Measurements from ENCODE around the gene SMIM34.
"Not testable (repeated sequence)": the region's sequence is repeated elsewhere in the genome, so short reads cannot be mapped to it uniquely, and the experiment has no call there.

The SMIM34 gene, protein sequence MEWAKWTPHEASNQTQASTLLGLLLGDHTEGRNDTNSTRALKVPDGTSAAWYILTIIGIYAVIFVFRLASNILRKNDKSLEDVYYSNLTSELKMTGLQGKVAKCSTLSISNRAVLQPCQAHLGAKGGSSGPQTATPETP

DNA sequence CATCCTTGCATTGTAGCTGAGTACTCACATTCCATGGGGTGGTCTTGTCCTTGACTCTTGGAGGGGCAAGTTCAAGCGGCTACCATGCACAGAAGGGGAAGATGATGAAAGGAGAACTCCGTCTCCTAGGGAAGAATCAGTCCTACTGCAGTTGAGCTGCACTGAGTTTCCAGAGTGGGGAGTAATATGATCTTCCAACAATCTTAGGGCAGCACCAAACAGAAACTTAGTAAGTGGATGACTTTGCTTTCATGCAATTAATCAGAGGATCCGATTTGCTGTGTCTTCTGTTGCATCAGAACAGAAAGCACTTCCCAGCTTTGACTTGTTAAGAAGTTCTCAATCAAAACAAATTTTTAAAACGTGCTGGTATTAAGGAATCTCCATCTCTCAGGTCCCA lies at the start of gene SMIM34:
Gene SMIM34, minus strand, starts transcription at position 147 of the 400 bp plus-strand sequence. Its CDS starts 112 bp downstream, at position 35.
- DNase-seq (ENCODE audit: low spot score): not testable (repeated sequence)

DNA sequence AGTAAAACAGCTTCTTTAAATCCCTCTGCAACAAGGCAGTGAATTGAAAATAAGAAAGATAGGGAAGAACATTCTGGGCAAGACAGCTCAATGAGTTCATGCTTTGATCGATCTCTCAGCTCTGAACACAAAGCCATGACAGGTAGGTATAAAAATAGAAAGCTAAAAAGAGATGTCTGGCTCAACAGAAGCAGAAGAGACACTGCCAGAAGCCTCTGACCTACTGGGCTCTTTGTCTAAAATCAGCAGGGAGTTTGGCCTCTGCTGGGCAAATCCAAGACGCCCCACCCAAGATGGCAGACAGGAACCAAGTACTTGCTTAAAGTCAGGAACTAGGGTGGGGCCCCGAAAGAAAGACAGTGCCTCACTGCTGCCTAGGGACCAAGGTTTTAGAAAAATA lies 43.6 kb upstream of the SMIM34 start:
- DNase-seq (ENCODE audit: low spot score): not testable (repeated sequence)

DNA sequence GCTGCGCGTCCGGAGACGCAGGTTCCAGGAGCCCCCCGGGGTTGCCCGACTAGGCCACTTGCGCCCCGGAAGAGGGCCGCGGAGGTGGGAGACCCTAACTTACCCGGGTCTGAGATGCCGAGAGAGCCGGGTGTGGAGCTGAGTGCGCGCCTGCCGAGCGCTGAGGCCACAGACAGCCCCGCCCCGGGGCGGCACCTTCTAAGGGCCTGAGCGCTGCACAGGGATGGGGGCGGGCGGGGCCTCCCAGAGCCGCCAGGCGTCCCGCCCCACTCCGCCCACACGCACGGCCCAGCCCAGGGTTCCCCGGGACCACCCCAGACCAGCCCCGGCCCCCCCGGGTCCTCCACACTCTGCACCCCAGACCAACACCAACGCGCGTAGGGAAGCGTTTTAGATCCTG lies 35.7 kb upstream of the SMIM34 start:
- DNase-seq (ENCODE audit: low spot score): not testable (repeated sequence)

DNA sequence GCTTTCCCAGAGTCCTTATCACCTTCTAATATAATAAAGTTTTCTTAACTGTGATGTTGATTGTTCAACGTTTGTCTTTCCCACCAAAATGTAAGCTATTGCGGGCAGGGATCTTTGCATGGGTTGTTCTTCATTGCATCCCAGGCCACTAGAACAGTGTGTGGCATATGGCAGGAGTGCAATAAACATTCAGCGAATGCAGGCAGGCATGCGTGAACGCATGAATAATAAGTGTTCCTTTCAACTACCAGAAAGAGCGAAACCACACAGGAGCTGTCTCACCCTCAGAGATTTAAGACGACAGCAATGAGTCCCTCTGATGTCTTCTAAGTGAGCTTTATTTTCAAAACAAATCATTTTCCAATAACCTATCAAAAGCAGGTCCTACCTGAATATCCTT lies 34.5 kb upstream of the SMIM34 start:
- not testable (repeated sequence) for DNase-seq (ENCODE audit: low spot score)

DNA sequence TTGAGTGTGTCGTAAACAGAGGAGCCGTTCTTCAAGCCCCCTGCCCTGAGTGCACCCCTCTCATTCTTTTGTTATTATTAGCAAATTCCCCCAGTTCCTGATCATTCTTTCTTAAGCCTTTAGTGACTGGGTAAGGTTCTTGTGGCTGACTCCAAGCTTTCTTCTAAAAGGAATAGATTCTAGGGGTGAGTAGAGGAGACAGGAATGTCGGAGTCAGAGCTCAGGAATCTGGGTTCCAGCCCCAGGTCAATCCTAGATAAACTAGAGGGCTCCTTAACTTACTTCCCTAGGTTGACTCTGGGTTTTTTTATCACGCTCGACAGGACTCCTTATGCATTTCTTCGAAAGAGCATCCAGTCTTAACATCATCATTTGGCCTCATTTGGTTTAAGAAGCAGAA lies 32.4 kb upstream of the SMIM34 start:
- not testable (repeated sequence) for DNase-seq (ENCODE audit: low spot score)

DNA sequence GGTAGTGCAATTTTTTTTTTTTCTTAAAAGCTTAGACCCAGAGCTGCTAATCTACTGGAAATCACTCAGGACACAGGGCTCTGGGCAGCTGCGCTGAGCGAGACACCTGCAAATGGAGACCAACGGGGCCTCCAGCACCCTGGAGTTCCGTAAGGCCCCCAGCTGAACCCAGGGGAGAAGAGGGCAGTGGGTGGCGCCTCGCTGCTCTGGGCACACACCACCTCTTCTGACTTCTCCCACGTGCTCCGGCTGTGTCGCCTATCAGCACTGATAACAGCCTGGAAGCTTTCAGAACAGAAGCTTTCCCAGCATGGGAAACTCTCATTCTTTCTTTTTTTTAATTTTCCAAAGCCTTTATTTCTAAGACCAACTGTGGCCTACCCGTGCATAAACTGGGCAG lies 31.9 kb upstream of the SMIM34 start:
- DNase-seq (ENCODE audit: low spot score): not testable (repeated sequence)

DNA sequence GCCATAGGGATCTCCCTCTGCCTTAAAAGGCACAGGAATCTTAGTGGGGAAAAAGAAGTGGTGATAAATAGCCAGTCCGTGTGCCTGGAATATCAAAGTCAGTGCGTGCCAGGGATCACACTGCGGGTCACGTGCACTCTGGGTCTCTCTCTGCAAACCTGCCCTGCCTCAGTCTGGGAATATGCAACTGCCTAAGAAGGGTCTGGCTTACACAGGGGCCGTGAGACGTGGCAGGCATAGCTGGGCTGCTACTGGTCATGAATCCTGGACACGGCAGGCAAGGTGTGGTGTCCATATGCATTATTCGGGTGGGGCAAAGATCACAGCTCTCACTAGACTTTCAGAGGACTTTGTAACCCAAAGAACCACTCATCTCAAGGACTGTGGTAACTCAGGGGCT lies 23.3 kb upstream of the SMIM34 start:
- DNase-seq (ENCODE audit: low spot score): not testable (repeated sequence)

DNA sequence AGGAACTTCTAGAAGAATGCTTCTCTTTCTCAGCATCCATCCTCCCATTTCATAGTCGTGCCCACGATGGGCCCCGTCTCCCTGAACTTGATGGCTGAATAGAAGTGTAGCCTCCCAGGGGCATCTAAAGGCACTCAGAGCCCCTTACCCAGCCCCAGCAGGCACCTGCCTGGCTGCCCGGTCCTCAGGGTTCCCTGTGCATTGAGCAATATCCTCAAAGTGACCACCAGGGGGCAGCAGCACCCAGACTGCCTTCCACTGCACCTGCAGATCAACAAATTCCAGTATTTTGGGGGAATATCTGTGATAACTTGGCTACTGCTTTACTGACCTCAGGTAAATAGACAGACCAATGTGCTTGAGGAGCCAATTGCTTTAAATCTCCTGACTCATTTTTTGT lies 19.7 kb upstream of the SMIM34 start:
- DNase-seq (ENCODE audit: low spot score): not testable (repeated sequence)

DNA sequence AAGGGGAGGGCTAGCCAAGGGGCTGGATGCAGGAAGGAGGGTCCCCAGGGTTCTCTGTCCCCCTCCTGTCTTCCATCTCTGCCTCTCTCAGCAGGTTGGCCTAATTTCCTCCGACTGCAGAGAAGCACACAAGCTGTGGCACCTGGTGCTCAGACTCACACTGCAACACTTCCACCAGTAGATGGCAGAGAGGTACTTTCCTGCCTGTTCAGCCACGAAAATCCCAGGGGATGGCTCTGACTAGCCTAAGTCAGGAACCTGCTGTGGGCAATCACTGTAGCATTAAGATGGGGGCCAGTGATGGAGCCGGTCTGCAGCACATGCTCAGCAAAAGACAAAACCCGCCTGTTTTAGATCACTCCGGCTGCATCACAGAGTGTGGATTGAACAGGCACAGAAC lies 6.0 kb upstream of the SMIM34 start:
- not testable (repeated sequence) for DNase-seq (ENCODE audit: low spot score)

DNA sequence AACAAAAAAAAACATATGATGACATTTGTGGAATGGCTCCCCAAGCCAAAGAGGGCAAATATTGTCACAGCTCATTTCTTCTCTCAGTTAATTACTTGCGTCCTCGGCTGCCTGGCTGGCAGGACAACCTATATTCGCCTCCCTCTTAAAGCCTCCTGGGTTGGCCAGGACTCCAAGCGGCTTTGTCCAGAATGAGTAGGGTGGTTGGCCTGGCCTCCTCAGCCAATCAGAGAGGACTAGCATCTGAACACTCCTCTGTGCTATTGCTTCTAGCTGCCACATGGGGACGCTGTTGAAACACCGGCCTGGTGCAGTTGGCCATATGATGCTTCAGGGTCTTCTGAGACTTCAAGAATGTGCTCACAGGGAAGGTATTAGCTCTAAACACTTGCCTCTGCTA lies 4.7 kb upstream of the SMIM34 start:
- DNase-seq (ENCODE audit: low spot score): not testable (repeated sequence)

DNA sequence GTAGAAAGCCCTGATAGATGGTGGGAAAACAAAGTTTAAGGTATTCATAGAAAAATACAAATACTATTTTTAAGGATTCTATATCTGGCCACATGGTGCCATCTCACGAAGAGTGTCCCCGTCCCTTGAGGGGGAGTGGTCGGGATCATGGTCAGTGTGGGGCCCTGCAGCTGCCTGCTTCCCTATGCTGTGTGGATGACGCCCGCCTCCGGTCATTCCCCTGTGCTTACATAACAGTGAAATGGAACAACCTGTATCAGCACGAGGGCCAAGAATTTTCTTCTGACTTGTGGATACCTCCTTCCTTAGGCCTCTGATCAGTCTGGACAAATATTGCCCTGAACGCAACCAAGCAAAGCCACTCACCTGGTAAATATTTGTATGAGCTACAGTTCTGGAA lies 3.6 kb upstream of the SMIM34 start:
- not testable (repeated sequence) for DNase-seq (ENCODE audit: low spot score)

DNA sequence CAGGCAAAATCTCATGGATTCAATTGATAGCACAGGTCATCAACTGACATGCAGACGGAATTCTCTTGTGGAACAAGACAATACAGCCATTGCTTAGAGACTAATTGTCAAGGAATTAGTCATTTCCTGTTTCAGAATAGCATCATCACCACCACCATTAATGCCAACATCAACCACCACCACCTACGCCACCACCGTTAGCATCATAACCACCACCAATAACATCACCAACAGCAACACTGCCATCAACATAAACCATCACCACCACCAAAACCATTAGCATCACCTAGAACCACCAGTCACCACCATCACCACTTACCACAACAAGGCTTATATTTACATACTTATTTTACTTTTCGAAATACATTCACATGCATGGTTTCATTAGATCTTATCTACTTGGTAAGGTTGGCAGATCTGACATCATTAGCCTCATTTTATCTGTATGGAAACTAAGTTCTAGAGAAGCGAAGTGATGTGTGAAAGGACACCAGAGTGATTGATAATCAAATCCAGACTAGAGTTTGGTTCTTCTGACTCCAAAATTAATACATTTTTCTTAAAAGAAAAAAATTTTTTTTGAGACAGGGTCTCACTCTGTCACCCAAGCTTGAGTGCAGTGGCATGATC lies 6.2 kb downstream of the SMIM34 start:
- not testable (repeated sequence) for DNase-seq (ENCODE audit: low spot score)

DNA sequence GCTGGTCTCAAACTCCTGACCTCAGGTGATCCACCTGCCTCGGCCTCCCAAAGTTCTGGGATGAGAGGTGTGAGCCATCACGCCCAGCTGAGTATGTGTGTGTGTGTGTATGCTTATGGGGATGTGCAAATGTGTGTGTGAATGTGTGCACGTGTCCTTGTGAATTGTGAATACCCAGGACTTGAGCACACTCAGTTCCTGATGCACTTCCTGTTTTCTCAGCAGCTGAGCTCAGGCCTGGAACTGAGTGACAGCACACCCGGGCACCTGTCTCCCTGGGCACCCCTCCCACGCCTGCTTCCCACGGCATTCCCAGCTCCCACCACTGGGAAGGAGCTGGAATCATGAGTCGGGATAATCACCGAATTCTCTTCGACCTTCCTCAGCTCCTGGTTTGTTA lies 16.5 kb downstream of the SMIM34 start:
- DNase-seq (ENCODE audit: low spot score): not testable (repeated sequence)

DNA sequence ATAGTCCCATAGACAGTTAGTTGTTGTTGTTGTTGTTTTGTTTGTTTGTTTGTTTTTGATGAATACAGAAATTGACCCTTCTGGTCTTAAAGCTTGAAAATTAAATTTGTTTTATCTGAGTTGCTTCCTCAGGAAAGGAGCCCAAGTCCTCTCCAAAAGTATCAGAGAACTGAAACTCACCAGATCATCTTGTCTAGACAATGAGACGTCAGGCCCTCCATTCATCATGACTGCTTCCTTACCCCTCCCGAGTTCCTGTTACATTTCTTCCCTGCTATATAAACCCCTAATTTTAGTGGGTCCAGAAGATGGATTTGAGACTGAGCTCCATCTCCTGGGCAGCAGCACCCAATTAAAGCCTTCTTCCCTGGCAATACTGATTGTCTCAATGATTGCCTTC lies 17.1 kb downstream of the SMIM34 start:
- DNase-seq (ENCODE audit: low spot score): not testable (repeated sequence)

DNA sequence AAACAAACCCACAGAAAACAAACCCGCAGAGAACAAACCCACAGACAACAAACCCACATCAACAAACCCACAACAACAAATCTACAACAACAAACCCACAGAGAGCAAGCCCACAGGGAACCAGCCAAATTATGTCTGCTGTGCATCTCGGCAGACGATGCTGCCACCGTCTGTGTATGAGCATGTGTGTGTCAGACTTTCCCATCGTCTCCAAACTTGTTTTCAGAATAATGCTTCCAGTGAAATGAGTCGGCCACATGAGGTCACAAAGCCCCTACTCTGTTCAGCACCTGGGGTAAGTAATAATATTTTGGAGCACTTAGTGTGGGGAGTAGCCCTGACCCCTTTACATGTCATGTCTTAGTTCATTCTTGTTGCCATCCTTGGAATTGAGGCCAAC lies 17.6 kb downstream of the SMIM34 start:
- not testable (repeated sequence) for DNase-seq (ENCODE audit: low spot score)

DNA sequence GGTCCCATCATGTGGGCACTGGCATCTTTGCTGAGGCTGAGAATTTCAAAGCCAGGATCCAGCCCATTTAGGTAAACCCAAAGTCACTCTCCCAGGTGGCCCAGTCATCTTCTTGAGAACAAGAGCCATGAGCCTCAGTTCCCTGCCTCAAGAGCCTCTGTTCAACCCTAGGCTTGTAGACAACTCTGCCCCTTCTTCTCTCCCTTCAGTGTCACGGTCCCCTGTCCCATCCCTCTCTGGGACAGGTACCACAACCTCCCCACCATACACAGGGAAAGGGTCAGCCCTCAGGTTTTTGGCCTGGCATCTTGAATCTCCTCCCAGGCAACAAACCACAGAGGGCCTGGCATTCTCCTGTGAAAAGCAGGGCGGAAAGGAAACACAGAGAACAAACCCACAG lies 18.1 kb downstream of the SMIM34 start:
- not testable (repeated sequence) for DNase-seq (ENCODE audit: low spot score)

DNA sequence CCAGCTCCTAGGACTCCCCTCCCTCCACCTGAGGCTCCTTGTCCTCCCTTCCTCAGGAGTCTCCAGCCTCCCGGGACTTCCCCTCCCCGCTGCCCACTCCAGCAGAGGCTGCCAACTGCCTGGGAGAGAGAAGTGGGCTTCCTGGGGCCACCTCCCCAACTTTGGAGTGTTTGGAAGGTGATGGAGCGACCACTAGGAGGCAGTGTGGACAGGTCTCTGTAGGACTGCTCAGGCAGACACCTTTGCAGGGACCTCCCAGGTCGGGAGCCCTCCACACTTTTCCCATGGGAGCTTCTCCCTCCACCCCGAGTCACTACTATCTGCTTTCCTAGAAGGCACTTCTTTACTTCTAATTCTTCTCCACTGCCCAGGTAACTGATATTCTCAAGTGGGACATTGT lies 19.0 kb downstream of the SMIM34 start:
- not testable (repeated sequence) for DNase-seq (ENCODE audit: low spot score)

DNA sequence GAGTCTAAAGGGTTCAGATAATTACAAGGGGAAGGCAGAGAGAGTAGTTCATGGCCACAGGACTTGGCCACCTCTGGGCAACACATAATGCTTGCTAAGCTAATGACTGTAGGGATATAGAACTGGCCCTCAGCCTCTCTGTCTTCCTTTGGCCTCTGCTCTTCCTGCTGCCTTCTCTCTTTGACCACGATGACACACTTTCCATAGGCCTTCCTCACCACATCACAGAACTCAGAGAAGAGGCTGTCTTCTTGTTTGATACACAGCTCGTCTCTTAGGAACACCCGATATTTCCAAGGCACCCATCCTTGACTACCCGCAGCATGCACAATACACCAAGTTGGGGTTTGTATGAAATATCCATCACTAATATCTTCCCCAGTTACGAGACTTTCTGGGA lies 23.2 kb downstream of the SMIM34 start:
- DNase-seq (ENCODE audit: low spot score): not testable (repeated sequence)

DNA sequence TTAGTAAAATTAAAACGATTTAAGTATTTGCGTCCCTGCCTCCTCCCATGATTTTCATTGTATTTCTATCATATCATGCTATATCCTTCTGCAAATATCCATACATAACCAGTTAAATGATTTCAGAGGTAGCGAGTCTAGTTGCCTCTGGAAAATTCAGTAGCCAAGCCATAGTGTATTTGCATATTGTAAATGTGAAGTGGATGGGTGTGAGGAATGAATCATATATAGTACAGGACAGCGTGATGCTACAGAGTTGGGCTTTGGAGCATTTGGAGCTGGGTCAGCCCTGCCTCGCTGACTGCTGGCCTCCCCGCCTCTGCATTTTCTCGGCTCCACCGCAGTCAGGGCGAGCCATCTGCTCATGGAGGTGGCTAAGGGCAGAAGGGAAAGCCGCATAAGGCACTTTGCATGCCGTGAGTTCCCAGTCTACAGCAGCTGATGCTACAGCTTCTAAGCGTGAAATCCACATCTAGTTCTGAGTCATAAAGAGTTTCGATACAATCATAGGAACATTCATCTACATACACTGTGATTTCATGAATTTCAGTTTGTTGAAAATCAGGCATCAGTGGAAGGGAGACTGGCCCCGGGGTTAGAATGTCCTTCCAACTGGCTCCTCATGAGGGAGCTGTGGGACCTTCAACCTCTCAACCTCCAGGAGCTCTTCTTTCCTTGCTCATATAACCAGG lies 39.9 kb downstream of the SMIM34 start:
- DNase-seq (ENCODE audit: low spot score): not testable (repeated sequence)

DNA sequence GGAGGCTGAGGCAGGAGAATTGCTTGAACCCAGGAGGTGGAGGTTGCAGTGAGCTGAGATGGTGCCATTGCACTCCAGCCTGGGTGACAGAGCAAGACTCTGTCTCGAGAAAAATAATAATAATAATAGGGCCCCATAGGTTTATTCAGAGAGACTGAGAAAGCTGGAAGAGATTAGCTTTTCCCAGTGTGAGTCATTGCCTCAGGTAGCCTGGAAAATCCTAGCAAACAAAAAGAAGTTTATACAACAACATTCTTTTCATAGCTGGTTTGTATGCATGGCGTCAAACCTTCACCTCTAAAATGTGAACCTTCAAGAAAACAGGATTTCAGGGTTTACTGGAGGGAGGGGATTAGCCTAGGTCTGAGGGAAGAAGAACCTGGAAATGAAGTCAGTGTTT lies 40.6 kb downstream of the SMIM34 start:
- not testable (repeated sequence) for DNase-seq (ENCODE audit: low spot score)

DNA sequence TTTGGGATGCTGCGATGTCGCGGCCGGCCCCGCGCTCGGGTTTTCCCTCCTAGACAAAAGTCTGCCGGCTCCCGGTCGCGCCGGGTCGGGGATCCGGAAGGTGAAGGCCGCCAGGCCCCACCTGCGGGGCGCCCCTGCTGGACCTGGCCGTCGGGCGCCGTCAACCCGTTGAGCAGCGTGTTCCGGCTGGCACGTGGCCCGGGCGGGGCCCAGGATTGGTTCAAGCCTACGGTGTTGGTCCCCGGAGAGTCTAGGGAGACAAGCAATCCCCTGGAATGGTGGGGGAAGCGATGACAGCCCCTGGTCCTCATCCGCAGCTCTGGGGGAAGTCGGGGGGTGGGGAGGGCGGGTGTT lies 48.2 kb downstream of the SMIM34 start:
- DNase-seq (ENCODE audit: low spot score): not testable (repeated sequence)

DNA sequence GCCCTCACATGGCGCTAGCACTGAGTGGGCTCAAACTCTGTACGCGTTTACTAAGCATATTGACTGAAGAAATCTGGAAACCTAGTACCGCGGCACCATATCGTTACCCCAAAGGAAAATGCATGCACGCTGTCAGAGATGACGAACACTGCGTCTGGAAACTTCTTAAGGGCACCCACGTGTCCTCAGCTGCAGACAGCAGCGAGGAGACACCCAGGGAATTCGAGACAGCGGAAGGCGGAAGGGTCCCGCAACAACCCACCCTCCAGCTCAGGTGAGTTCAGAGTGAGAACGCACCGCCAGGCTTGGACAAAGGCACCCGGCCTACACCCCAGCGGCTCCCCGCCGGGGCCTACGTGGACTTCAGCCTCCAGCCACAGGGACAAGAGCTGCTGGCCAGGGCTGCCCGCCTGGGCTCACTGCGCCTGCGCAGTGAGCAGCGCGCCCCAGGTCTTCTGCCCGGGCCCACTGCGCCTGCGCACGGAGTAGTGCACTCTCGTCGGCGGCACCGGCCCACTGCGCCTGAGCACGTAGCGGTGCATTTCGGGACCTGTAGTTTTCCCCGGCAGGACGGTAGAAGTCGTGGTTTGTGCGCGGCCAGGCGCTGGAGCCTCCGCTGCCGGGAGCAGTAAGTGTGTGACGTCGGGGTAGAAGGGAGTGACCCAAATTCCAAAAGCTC lies 48.7 kb downstream of the SMIM34 start, which contains the start of gene SMIM11:
Gene SMIM11, plus strand, starts transcription at position 568 of the 679 bp plus-strand sequence. CDS start 3,998 bp downstream, outside the sequence.
- not testable (repeated sequence) for DNase-seq (ENCODE audit: low spot score)

DNA sequence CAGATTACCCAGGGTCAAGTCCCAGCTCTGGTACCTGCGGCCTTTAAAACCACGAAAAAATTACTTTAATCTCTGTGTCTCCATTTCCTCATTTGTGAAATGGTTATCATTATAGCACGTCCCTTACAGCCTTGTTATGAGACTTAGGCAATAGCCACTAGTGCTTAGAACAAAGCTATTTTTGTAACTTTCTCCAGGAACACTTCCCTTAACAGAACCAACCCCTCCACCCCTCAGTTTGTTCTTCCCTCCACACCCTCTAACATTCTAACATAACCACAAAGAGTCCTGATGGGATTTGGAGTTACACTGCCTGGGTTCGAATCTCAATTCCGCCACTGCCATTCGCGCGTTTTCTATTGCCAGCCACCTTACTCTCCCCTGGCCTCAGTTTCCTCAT lies 49.3 kb downstream of the SMIM34 start:
- not testable (repeated sequence) for DNase-seq (ENCODE audit: low spot score)

Data from HuH-7.5 (cell line).